SH-SY5Y (cell line): ENCODE results near the gene MRPL53.

Source experiments
- GATA2 ChIP-seq: IDR thresholded peaks from 2 replicates; pipeline ENCODE4 v1.6.1; 2011; ENCODE audit warnings: mild to moderate bottlenecking, low read depth, low read length
- GATA3 ChIP-seq: IDR thresholded peaks from 2 replicates; pipeline ENCODE4 v1.6.1; 2011; ENCODE audit warnings: low read depth, mild to moderate bottlenecking, low read length, moderate library complexity

GRCh38 chr2:74489906-74490305 is 17.4 kb upstream of the MRPL53 start:
- no peak for TF ChIP-seq GATA2
- no peak for TF ChIP-seq GATA3
